Activated CD8-positive, alpha-beta memory T cell treated with anti-CD3 and anti-CD28 coated beads, Interleukin-2, amount 50 U/mL, for 1 hour (primary cell): ENCODE measurements around the gene PIP4K2C.
"Not testable (repeated sequence)": the region's sequence is repeated elsewhere in the genome, so short reads cannot be mapped to it uniquely, and the experiment has no call there.

ENCODE experiments used
- DNase-seq: peaks from one replicate; pipeline ENCODE4 v3.0.0-alpha.2; 2020; ENCODE audit errors: extremely low read depth

Gene PIP4K2C

DNA sequence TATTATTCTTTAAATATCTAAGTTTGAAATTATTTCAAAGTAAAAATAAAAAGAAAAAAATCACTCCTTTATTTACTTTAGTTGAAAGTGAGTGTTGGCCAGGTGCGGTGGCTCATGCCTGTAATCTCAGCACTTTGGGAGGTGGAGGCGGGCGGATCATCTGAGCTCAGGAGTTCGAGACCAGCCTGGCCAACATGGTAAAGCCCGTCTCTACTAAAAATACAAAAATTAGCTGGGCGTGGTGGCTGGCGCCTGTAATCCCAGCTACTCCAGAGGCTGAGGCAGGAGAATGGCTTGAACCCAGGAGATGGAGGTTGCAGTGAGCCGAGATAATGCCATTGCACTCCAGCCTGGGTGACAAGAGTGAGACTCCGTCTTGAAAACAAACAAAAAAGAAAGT is 45.7 kb downstream of the PIP4K2C start:
- not testable (repeated sequence) for DNase-seq

DNA sequence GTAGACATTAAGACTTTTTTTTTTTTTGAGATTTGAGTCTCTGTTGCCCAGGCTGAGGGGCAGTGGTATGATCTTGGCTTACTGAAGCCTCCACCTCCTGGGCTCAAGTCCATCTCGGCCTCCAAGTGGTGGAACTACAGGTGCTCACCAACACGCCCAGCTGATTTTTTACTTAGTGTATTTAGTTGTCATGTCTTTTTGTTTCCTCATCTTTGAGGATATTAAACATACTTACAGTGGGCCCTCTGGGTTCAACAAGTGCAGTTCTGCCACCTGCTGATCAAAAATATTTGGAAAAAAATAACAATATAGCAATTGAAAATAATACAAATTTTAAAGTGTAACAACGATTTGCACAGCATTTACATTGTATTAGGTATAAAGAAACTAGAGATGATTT is 46.4 kb downstream of the PIP4K2C start:
- DNase-seq: no peak

GRCh38 chr12:57638096-57638495 is 47.1 kb downstream of the PIP4K2C start:
- no peak for DNase-seq

- no peak for DNase-seq
Observed at GRCh38 chr12:57640175-57641042, 49.4 kb downstream of the PIP4K2C start.

DNA sequence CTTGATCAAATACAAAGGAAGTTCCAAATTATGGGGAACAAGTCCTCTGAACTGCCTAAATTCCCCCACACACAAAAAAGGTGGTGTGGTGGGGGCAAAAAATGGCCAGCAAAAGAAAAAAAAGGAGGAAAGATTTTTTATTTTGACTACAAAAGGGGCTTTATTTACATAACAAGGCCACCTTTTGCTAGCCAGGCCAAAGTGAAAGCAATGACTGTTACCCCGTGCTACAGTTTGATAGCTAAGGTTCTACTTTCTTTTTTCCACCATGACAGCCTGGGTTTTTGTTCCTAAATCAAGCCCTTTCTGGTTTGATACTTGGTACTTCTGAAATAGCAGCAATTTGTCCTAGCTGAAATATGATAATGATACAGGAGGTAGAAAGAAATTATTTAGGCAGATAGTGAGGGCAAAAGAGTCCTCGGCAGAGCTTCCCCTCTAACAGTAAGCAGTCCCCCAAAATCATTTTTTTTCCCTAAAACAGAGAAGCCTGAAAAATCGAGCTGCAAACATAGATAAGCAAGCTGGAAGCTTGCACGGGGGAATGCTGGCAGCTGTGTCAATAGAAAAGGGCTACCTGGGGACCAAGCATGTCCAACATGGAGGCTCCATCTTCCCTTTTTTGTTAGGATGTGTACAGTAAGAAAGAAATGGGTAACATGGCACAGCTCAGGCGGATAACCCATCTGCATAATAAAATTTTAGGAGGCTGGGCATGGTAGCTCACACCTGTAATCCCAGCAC is 50.9 kb downstream of the PIP4K2C start:
- no peak for DNase-seq

- DNase-seq: not testable (repeated sequence)
Observed at GRCh38 chr12:57645990-57646658, 55.1 kb downstream of the PIP4K2C start.

DNA sequence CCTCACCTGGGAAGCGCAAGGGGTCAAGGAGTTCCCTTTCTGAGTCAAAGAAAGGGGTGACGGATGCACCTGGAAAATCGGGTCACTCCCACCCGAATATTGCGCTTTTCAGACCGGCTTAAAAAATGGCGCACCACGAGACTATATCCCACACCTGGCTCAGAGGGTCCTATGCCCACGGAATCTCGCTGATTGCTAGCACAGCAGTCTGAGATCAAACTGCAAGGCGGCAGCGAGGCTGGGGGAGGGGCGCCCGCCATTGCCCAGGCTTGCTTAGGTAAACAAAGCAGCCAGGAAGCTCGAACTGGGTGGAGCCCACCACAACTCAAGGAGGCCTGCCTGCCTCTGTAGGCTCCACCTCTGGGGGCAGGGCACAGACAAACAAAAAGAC is 55.7 kb downstream of the PIP4K2C start:
- not testable (repeated sequence) for DNase-seq
